GM18867 (cell line): ENCODE measurements around the gene ZSCAN26.
"Not testable (repeated sequence)": the region's sequence is repeated elsewhere in the genome, so short reads cannot be mapped to it uniquely, and the experiment has no call there.

ENCODE experiments used
- ATAC-seq: cut with Tn5 transposase; IDR thresholded peaks from one replicate; pipeline ENCODE4 v1.9.1; 2021; ENCODE audit warnings: mild to moderate bottlenecking, moderate library complexity; ENCODE audit not compliant: unreplicated experiment

The ZSCAN26 gene

GRCh38 chr6:28315628-28316027 lies 48.7 kb downstream of the ZSCAN26 start:
- no peak for ATAC-seq

- not testable (repeated sequence) for ATAC-seq
Measured at GRCh38 chr6:28317866-28318265, 50.9 kb downstream of the ZSCAN26 start.

GRCh38 chr6:28322661-28323060 lies 55.7 kb downstream of the ZSCAN26 start:
- ATAC-seq, result no peak

GRCh38 chr6:28323813-28324424 lies 57.0 kb downstream of the ZSCAN26 start:
- no peak for ATAC-seq

GRCh38 chr6:28326371-28326948 lies 59.5 kb downstream of the ZSCAN26 start:
- no peak for ATAC-seq
